Epithelial cell of proximal tubule (primary cell): ENCODE data around the gene SLX9. TPM values are rescaled to one million over a fixed set of nuclear protein-coding genes. Genes with fewer than 3 reads are reported as not detected.

ENCODE experiments used
- DNase-seq: peaks from one replicate; pipeline ENCODE4 v3.0.0-alpha.2; 2011; ENCODE audit warnings: low read depth
- H3K4me3 ChIP-seq: 2 replicates; pipeline ENCODE4 v1.5.1; 2011; ENCODE audit warnings: low read depth, mild to moderate bottlenecking, low read length
- total RNA-seq: library from RNA; depleted of rRNA; stranded (reverse); fragments of >200 nt; gene quantifications from 2 replicates; pipeline ENCODE4 v1.2.3, GENCODE V29; 2015
- TF ChIP-seq, protein P1 (sequence below): conservative IDR thresholded peaks from 2 replicates; pipeline ENCODE4 v1.5.1; 2012; ENCODE audit warnings: low read depth, mild to moderate bottlenecking, low read length

Gene SLX9
- total RNA-seq, 1 donor from 2014 or later, result 52.1 TPM

DNA sequence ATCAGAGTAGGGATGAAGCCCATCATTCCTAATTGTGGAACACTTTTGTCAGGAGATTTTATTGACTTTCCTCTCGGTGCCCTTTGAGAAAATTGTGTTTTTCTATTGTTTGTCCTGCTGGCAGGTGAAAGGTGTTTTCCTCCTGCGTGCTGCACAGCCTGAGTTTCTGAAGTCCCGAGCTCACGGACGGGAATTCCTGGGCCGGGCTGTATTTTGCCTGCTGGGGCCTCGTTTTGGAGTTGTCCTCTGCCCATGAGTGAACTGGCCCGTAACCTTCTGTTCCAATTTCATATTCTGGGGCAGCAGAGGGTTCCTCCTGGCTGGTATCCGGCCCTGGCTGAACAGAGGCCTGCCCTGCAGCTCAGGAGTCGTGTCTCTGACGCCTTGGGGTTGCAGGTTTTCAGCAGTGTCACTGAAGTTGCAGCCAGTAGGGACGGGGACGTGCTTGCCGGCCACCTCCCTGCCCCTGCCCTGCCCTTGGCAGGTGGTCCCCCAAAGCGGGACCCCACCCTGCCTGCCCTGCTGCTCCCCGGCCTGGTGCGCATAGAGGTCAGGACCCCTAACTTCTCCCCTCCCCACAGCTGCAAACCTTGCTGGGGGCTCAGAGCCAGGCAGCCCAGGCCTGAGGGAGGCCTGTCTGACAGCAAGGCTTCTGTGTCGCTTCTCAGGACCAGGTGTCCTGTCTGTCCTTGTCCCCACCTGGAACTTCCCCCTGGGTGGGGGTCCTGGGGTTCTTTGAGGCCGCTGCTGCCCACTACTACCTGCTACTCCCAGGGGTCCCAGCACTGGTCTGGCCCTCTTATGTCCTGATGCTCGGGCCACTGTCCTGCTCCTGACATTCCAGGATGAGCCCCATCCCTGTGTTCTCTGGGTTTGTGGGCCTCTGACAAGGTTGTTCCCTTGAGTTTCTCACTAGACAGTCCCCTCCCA lies 49.0 kb downstream of the SLX9 start:
- TF ChIP-seq, protein P1, sequence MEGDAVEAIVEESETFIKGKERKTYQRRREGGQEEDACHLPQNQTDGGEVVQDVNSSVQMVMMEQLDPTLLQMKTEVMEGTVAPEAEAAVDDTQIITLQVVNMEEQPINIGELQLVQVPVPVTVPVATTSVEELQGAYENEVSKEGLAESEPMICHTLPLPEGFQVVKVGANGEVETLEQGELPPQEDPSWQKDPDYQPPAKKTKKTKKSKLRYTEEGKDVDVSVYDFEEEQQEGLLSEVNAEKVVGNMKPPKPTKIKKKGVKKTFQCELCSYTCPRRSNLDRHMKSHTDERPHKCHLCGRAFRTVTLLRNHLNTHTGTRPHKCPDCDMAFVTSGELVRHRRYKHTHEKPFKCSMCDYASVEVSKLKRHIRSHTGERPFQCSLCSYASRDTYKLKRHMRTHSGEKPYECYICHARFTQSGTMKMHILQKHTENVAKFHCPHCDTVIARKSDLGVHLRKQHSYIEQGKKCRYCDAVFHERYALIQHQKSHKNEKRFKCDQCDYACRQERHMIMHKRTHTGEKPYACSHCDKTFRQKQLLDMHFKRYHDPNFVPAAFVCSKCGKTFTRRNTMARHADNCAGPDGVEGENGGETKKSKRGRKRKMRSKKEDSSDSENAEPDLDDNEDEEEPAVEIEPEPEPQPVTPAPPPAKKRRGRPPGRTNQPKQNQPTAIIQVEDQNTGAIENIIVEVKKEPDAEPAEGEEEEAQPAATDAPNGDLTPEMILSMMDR, result no peak

DNA sequence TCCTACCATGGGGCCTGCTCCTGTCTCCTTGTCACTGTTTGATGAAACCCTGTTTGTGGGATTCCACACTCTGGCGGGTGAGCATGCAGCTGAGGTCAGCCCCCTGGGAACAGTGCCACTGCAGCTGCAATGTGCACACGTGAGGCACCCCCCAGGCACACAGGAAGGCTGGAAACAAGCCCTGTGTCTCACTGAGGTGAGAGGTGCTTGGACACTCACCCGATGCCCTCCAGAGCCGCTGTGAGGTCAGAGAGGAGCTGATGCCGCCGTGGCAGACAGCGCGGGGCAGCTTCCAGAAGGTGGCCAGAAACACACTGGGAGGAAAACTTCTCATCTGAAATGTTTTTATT lies 49.7 kb downstream of the SLX9 start:
- TF ChIP-seq, protein P1, result no peak
- no peak for DNase-seq
- H3K4me3 ChIP-seq, result no peak overlapping the region

More for the DNA sequence above, 49.0 kb downstream of the SLX9 start:
- no peak overlapping the region for H3K4me3 ChIP-seq
- no peak for DNase-seq

DNA sequence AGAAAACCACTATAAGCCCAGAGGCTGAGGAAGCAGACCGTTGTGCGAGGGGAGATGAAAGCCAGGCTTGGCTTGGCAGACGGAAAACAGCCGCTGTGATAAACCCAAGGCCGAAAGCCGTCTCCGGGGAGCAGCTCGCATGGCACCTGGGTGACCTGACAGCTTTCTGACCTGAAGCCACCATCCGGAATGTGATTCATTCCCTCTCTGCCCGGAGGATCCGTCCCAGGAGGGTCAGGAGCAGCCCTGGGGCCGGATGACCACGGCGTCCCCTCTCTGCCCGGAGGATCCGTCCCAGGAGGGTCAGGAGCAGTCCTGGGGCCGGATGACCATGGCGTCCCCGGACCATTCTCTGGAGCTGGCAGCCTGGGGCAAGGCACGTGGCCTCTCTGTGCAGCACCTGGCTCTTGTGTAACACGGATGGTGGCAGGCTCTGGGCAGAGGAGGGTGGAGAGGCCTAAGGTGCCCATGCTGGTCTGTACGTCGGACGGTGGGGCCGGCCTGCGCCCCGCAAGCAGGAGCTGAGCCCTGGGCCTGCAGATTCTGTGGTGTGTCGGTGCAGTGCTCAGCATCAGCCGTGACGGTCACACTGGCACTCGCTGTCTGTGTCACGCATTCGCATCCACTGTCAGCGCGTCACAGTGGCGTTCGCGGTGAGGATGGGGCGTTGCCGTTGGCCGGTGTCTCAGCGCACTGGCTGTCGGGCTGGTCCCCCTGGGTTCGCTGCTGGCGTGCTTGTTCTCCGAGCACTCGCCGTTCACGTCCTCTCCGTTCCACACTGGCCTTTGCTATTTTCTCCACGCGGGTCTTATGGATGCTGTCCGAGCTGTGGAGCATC lies 50.3 kb downstream of the SLX9 start:
- TF ChIP-seq, protein P1, result no peak
- H3K4me3 ChIP-seq, result no peak overlapping the region
- DNase-seq, result no peak

DNA sequence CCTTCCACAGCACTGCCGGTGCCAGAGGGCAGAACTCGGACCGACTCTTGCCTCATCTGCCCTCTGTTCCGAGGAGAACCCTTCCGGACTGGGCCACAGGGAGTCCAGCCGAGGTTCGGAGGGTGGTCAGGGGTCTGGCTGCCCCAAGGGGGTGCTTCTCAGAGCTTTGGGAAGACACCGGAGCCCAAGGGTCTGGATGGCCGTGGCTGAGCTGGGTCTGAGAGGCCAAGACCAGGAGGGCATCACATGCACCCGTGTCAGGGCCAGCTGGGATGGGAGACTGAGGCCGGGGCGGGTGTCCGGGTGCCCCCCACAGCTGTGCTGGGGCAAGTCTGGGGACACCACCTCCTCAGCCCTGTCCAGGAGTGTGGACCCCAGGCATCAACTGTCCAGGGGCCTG lies 51.1 kb downstream of the SLX9 start:
- no peak overlapping the region for H3K4me3 ChIP-seq
- DNase-seq, result no peak
- TF ChIP-seq, protein P1, result no peak

GRCh38 chr21:44991538-44992483 lies 52.0 kb downstream of the SLX9 start:
- no peak for DNase-seq
- no peak overlapping the region for H3K4me3 ChIP-seq
- TF ChIP-seq, protein P1, result no peak

- H3K4me3 ChIP-seq, result no peak overlapping the region
- DNase-seq, result no peak
- TF ChIP-seq, protein P1, result no peak
These were observed 52.8 kb downstream of the SLX9 start for GRCh38 chr21:44992608-44993031.
